ACC112 (cell line): ENCODE measurements around the gene F12.

Source experiments
- H2AFZ ChIP-seq: fragments of 200-600 bp; sonication (generic); one replicate; pipeline ENCODE4 v1.6.0; 2017; ENCODE audit warnings: antibody characterized with exemption, low read length; ENCODE audit not compliant: unreplicated experiment
- H3K27ac ChIP-seq: fragments of 200-600 bp; sonication (generic); 2 replicates; pipeline ENCODE4 v1.5.1; 2014; ENCODE audit warnings: low read depth, mild to moderate bottlenecking, antibody characterized with exemption, low read length, moderate library complexity
- H3K27me3 ChIP-seq: fragments of 200-600 bp; sonication (generic); 2 replicates; pipeline ENCODE4 v1.6.1; 2014; ENCODE audit warnings: mild to moderate bottlenecking, antibody characterized with exemption, low read length, moderate library complexity, mixed read lengths; ENCODE audit not compliant: insufficient read depth
- H3K36me3 ChIP-seq: fragments of 200-600 bp; sonication (generic); 2 replicates; pipeline ENCODE4 v1.6.1; 2016; ENCODE audit warnings: mild to moderate bottlenecking, antibody characterized with exemption, low read length, moderate library complexity, mixed read lengths; ENCODE audit not compliant: insufficient read depth
- H3K4me1 ChIP-seq: fragments of 200-600 bp; sonication (generic); one replicate; pipeline ENCODE4 v1.6.1; 2016; ENCODE audit warnings: low read length, mixed read lengths; ENCODE audit not compliant: insufficient read depth, unreplicated experiment, control insufficient read depth
- H3K4me3 ChIP-seq: fragments of 200-600 bp; sonication (generic); 2 replicates; pipeline ENCODE4 v1.5.1; 2014; ENCODE audit warnings: mild to moderate bottlenecking, low read depth, low read length
- H3K79me2 ChIP-seq: fragments of 200-600 bp; sonication (generic); one replicate; pipeline ENCODE4 v1.6.0; 2016; ENCODE audit warnings: low read length; ENCODE audit not compliant: control insufficient read depth, unreplicated experiment, insufficient read depth

The F12 gene

DNA sequence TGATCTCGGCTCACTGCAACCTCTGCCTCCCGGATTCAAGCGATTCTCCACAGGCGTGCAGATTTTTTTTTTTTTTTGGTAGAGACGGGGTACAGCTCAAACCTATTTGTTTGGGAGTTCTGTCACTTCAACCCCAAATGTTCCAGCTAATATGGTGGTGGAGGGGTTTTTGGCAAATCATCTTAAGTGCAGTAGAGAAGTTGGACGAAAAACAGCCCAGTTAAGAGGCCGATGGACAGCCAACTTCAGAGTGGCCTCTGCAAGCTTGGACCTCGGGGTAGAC lies 36.5 kb upstream of the F12 start:
- Histone ChIP-seq H2AFZ (no peak overlapping the region), H3K27ac (no peak overlapping the region), H3K79me2 (peaks cover 8% of the 10 kb centered on the region), H3K36me3 (no peaks in the 10 kb centered on the region), H3K27me3 (no peaks in the 10 kb centered on the region), H3K4me1 (peaks cover 11% of the 10 kb centered on the region), H3K4me3 (peak overlapping the region; percentile 95)

DNA sequence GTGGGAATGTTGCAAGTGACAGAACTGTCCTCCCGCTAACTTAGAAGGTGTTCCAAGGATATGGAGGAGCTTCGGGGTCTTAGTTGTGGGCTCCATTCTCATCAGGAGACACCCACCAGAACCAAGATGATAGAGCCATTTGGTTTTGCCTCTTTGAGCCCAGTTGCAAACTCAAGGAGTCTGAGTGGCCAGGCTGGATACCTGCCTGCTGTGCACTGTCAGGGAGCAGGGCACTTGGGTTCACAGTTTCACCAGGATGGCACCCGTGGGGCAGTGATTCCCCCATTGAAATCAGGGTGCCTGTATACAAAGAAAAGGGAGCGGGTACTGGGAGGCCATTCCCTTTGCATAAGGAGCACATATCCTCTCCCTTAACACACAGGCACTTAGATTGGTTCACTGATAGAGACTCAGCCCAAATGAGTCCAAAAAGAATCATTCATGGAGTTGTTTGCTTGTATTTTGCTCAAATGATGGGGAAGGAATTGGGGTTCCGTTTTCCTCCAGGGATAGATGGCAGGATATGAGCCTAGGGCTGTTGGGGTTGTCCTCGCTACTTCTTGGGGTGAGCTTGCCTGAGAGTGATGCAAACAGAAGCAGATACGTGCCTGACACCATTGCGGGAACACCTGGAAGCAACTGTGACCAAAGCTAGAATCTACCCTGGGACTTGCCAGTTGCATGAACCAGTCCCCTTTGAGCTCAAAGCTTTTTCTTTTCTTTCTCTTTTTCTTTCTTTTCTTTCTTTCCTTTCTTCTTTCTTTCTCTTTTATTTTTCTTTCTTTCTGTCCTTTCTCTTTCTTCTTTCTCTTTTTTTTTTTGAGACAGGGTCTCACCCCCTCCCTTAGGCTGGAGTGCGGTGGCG lies 35.9 kb upstream of the F12 start:
- Histone ChIP-seq H3K27ac (no peak overlapping the region), H3K79me2 (peaks cover 8% of the 10 kb centered on the region), H2AFZ (no peak overlapping the region), H3K4me3 (no peak overlapping the region; the same call in 1 of the 2 replicates), H3K27me3 (no peaks in the 10 kb centered on the region), H3K4me1 (peaks cover 11% of the 10 kb centered on the region), H3K36me3 (no peaks in the 10 kb centered on the region)

DNA sequence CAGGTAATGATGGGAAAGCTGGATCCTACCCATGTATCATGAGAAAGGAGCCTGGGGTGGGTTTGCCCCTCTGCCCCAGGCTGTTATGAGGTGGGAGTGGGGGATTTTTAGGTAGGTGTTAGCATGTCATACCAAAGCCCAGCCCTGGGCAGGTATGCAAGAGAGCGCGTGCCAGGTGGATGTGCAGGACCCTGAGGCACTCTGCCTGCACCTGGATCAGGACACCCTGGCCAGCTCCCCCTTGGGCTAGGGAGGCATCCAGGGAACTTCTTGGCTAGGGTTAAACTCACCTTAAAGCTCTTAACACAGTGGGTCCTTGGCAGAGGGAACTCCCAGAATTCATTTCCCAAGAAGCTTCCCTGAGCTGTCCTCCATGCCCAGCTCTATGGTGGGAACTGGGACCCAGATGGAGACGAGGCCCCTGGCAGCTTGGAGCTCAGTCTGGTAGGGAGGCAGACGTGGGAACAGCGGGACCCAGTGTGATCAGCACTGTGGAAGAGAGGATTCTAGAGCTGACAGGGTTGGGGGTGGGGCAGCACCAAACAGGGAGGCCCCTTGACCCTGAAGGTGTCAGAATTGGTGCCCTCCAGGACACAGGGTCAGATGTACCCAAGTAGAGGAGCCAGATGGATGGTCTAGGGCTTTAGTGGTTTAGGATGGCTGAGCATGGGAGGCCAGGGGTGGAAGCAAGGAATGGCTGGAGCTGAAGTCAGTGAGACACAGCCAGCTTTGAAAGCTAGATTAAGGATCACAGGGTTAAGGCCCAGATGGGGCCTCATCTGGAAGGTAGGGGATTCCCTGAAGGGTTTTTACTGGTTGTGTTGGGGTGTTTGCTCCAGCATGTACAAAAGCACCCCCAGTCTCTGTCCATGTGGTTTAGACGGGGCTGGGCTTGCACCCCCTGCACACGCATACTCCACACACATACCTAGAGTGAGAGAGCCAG lies 35.0 kb upstream of the F12 start:
- Histone ChIP-seq H3K27me3 (no peaks in the 10 kb centered on the region), H3K4me3 (no peak overlapping the region), H2AFZ (no peak overlapping the region), H3K27ac (no peak overlapping the region), H3K36me3 (no peaks in the 10 kb centered on the region), H3K4me1 (peaks cover 11% of the 10 kb centered on the region), H3K79me2 (peaks cover 3% of the 10 kb centered on the region)

GRCh38 chr5:177443144-177443983 lies 34.0 kb upstream of the F12 start:
- Histone ChIP-seq H3K36me3 (no peaks in the 10 kb centered on the region), H3K79me2 (no peaks in the 10 kb centered on the region), H3K4me3 (no peak overlapping the region), H3K4me1 (peaks cover 4% of the 10 kb centered on the region), H3K27ac (no peak overlapping the region), H2AFZ (no peak overlapping the region), H3K27me3 (no peaks in the 10 kb centered on the region)

DNA sequence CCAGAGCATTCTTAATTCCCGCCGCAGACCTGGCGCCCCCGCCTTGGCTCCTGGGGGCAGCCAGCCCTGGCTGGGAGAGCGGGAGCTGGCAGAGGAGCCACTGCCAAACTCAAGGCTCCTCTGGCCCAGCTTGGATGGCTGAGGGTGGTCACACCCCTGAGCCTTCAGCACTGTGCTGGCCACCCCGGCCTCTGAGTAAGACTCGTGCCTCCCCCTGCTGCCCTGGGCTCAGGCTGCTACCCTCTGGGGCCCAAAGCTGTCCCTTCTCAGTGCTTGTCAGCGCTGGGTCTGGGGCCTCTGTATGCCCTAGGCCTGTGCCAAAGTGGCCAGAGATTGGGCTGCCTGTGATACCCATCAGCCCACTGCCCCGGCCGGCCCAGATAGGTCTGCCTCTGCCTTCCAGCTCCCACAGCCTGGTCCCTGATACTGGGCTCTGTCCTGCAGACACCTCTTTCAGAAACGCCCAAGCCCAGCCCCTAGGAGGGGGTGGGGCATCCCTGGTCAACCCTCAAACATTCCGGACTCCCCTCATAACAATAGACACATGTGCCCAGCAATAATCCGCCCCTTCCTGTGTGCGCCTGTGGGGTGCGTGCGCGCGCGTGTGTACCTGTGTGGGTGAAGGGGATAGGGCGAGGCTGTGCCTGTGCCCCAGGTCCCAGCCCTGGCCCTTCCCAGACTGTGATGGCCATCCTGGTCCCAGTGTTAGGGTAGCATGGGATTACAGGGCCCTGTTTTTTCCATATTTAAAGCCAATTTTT lies 32.9 kb upstream of the F12 start:
- H3K4me3 ChIP-seq: no peak overlapping the region
- no peaks in the 10 kb centered on the region for H3K27me3 ChIP-seq
- H3K79me2 ChIP-seq: no peaks in the 10 kb centered on the region
- no peaks in the 10 kb centered on the region for H3K36me3 ChIP-seq
- H3K27ac ChIP-seq: no peak overlapping the region
- no peaks in the 10 kb centered on the region for H3K4me1 ChIP-seq
- no peak overlapping the region for H2AFZ ChIP-seq

DNA sequence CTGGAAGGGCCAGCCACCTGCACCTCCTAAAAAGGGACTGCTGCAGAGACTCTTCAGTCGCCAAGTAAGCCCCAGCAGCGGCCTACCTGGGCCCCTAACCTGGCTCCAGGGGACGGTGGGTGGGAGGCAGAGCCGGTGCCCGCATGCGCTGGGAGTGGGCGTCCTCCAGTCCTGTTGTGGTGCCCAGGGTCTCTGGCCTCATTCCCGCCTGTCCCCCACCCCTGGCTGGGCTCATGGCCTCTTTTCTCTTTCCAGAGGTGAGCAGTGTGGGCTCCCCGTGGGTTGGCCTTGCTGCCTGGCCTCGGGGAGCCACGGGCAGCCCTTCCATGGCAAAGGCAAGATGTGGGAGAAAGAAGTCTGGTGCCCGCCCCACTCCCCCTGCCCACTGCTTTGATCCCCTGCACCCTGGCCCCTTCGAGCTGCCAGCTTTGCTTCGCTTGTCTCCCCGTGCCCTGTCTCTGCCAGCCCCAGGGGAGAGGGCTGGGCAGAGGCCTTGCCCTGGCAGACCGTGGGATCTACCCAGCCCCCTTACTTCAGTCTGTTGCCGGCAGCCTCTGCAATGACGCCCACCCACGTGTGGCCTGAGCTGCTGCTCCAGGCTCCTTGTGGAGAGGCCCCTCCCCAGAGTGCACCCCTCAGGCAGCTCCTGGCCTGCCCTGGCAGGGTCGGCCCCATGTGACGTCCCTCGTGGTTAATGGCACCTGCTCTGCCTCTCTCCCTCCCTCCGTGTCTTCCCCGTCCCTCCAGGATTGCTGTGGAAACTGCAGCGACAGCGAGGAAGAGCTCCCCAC lies 31.8 kb upstream of the F12 start:
- Histone ChIP-seq H3K36me3 (no peaks in the 10 kb centered on the region), H3K79me2 (no peaks in the 10 kb centered on the region), H2AFZ (no peak overlapping the region), H3K27me3 (no peaks in the 10 kb centered on the region), H3K27ac (no peak overlapping the region), H3K4me1 (no peaks in the 10 kb centered on the region), H3K4me3 (no peak overlapping the region)

- H3K79me2 ChIP-seq: no peaks in the 10 kb centered on the region
- no peak overlapping the region for H3K27ac ChIP-seq
- H3K4me3 ChIP-seq: no peak overlapping the region
- no peaks in the 10 kb centered on the region for H3K27me3 ChIP-seq
- H3K36me3 ChIP-seq: peaks cover 3% of the 10 kb centered on the region; the same call in 1 of the 2 replicates
- no peaks in the 10 kb centered on the region for H3K4me1 ChIP-seq
- no peak overlapping the region for H2AFZ ChIP-seq
These were observed 31.0 kb upstream of the F12 start for GRCh38 chr5:177440211-177440989.

GRCh38 chr5:177439518-177440053 lies 30.2 kb upstream of the F12 start:
- no peaks in the 10 kb centered on the region for H3K4me1 ChIP-seq
- H3K4me3 ChIP-seq: no peak overlapping the region
- no peaks in the 10 kb centered on the region for H3K27me3 ChIP-seq
- no peaks in the 10 kb centered on the region for H3K79me2 ChIP-seq
- H3K27ac ChIP-seq: no peak overlapping the region
- peaks cover 3% of the 10 kb centered on the region; the same call in 1 of the 2 replicates for H3K36me3 ChIP-seq
- H2AFZ ChIP-seq: no peak overlapping the region

GRCh38 chr5:177438468-177438867 lies 29.1 kb upstream of the F12 start:
- H2AFZ ChIP-seq: no peak overlapping the region

More at GRCh38 chr5:177438468-177438867, 29.1 kb upstream of the F12 start:
- no peak overlapping the region for H3K27ac ChIP-seq
- H3K79me2 ChIP-seq: no peaks in the 10 kb centered on the region
- no peaks in the 10 kb centered on the region for H3K27me3 ChIP-seq
- peaks cover 3% of the 10 kb centered on the region; the same call in 1 of the 2 replicates for H3K36me3 ChIP-seq
- no peak overlapping the region for H3K4me3 ChIP-seq
- no peaks in the 10 kb centered on the region for H3K4me1 ChIP-seq
